Keratinocyte (primary cell): ENCODE results near the gene AOX1.

Experiments used
- EZH2 ChIP-seq: IDR thresholded peaks from one replicate; pipeline ENCODE4 v1.6.1; 2012; ENCODE audit warnings: inconsistent platforms, mild to moderate bottlenecking, low read length, moderate library complexity
- TF ChIP-seq, protein P1 (sequence below), 3 experiments: IDR thresholded peaks in 1 of 3; conservative IDR thresholded peaks in 1 of 3; optimal IDR thresholded peaks in 1 of 3; 2 replicates in 2 of 3; 3 replicates in 1 of 3; pipeline versions ENCODE3 to v1.5.1; 2011; ENCODE audit warnings: low read length in 3 of 3, mild to moderate bottlenecking in 3 of 3, moderate library complexity in 2 of 3, control low read depth in 1 of 3, inconsistent platforms in 1 of 3; ENCODE audit not compliant: insufficient read depth in 2 of 3; ENCODE audit errors: extremely low read depth in 1 of 3

GRCh38 chr2:200674837-200675236 lies 89.0 kb downstream of the AOX1 start:
- TF ChIP-seq, protein P1, sequence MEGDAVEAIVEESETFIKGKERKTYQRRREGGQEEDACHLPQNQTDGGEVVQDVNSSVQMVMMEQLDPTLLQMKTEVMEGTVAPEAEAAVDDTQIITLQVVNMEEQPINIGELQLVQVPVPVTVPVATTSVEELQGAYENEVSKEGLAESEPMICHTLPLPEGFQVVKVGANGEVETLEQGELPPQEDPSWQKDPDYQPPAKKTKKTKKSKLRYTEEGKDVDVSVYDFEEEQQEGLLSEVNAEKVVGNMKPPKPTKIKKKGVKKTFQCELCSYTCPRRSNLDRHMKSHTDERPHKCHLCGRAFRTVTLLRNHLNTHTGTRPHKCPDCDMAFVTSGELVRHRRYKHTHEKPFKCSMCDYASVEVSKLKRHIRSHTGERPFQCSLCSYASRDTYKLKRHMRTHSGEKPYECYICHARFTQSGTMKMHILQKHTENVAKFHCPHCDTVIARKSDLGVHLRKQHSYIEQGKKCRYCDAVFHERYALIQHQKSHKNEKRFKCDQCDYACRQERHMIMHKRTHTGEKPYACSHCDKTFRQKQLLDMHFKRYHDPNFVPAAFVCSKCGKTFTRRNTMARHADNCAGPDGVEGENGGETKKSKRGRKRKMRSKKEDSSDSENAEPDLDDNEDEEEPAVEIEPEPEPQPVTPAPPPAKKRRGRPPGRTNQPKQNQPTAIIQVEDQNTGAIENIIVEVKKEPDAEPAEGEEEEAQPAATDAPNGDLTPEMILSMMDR (optimal IDR thresholded peaks at IDR 0.05 in 1 of 3, IDR thresholded peaks at IDR 0.05 in 1 of 3, conservative IDR thresholded peaks at IDR 0.05 in 1 of 3; ENCODE audit: extremely low read depth in 1 of 3, insufficient read depth in 2 of 3, low read length in 3 of 3), result no peak
- TF ChIP-seq EZH2, result no peak
